GM23248 (cell line): ENCODE results near the gene AGAP1. TPM values are rescaled to one million over a fixed set of nuclear protein-coding genes. Genes with fewer than 3 reads are reported as not detected.

ENCODE experiments used
- DNase-seq: peaks from one replicate; pipeline ENCODE4 v3.0.0-alpha.2; 2015
- H2AFZ ChIP-seq: fragments of 200-600 bp; sonication (generic); 2 replicates; pipeline ENCODE4 v1.6.1; 2016; ENCODE audit warnings: antibody characterized with exemption
- H3F3A ChIP-seq: fragments of 200-600 bp; sonication (generic); 2 replicates; pipeline ENCODE4 v1.6.1; 2016; ENCODE audit warnings: mild to moderate bottlenecking, antibody characterized with exemption, mixed run types; ENCODE audit not compliant: insufficient read depth
- H3K27ac ChIP-seq: fragments of 200-600 bp; sonication (generic); 2 replicates; pipeline ENCODE4 v1.5.1; 2016; ENCODE audit warnings: mild to moderate bottlenecking
- H3K27me3 ChIP-seq: fragments of 200-600 bp; sonication (generic); replicated peaks from 2 replicates; pipeline ENCODE4 v1.6.1; 2016; ENCODE audit warnings: mild to moderate bottlenecking; ENCODE audit not compliant: insufficient read depth
- H3K36me3 ChIP-seq: fragments of 200-600 bp; sonication (generic); 2 replicates; pipeline ENCODE4 v1.6.1; 2016; ENCODE audit warnings: low read depth, mild to moderate bottlenecking
- H3K4me1 ChIP-seq: fragments of 200-600 bp; sonication (generic); 2 replicates; pipeline ENCODE4 v1.6.1; 2016; ENCODE audit warnings: mild to moderate bottlenecking; ENCODE audit not compliant: insufficient read depth
- H3K4me2 ChIP-seq: fragments of 200-600 bp; sonication (generic); one replicate; pipeline ENCODE4 v1.6.1; 2016; ENCODE audit warnings: mild to moderate bottlenecking; ENCODE audit not compliant: unreplicated experiment
- H3K4me3 ChIP-seq: fragments of 200-600 bp; sonication (generic); 2 replicates; pipeline ENCODE4 v1.5.1; 2016; ENCODE audit warnings: mild to moderate bottlenecking
- H3K79me2 ChIP-seq: fragments of 200-600 bp; sonication (generic); 2 replicates; pipeline ENCODE4 v1.6.1; 2016; ENCODE audit warnings: mild to moderate bottlenecking; ENCODE audit not compliant: insufficient read depth
- H3K9ac ChIP-seq: fragments of 200-600 bp; sonication (generic); 2 replicates; pipeline ENCODE4 v1.6.1; 2016; ENCODE audit warnings: mild to moderate bottlenecking
- H3K9me2 ChIP-seq: fragments of 200-600 bp; sonication (generic); 2 replicates; pipeline ENCODE4 v1.6.1; 2016; ENCODE audit warnings: mixed run types, mild to moderate bottlenecking, moderate library complexity; ENCODE audit not compliant: insufficient read depth
- H3K9me3 ChIP-seq: fragments of 200-600 bp; sonication (generic); one replicate; pipeline ENCODE4 v1.6.1; 2017; ENCODE audit warnings: low read depth
- H4K20me1 ChIP-seq: fragments of 200-600 bp; sonication (generic); 2 replicates; pipeline ENCODE4 v1.6.0; 2016; ENCODE audit not compliant: insufficient read depth
- EZH2 ChIP-seq: fragments of 200-600 bp; sonication (generic); IDR thresholded peaks from 2 replicates; pipeline ENCODE4 v1.6.1; 2018; ENCODE audit warnings: antibody characterized with exemption, mild to moderate bottlenecking; ENCODE audit not compliant: insufficient read depth, poor library complexity, severe bottlenecking
- EZH2phosphoT487 ChIP-seq: fragments of 200-600 bp; sonication (generic); IDR thresholded peaks from 2 replicates; pipeline ENCODE4 v1.6.1; 2018; ENCODE audit warnings: antibody characterized with exemption, moderate library complexity, mild to moderate bottlenecking, low read depth; ENCODE audit not compliant: insufficient read depth
- WGBS, 2 experiments: methylation state at CpG; one replicate each; pipeline ENCODE4 v1.1.6; 2015 to 2017; ENCODE audit warnings: low lambda C conversion rate in 2 of 2, low coverage in 1 of 2; ENCODE audit errors: missing lambda C conversion rate in 2 of 2; 5-methylcytosine and 5-hydroxymethylcytosine counted together
- in situ Hi-C: fragments of 300-500 bp; cut with MboI; formaldehyde crosslinking; loops from 2 replicates; pipeline ENCODE4 v1.15.0; 2020
- polyA plus RNA-seq: library from polyadenylated mRNA; unstranded; fragments of >200 nt; fragmentation: Nextera tagmentation; extraction: Ambion mirVana; gene quantifications from 2 replicates; pipeline ENCODE4 v1.2.1, GENCODE V29; 2016
- total RNA-seq: library from RNA; depleted of rRNA; stranded (reverse); fragments of >200 nt; shearing (Covaris generic); gene quantifications from 2 replicates; pipeline ENCODE4 v1.2.3, GENCODE V29; 2014

Gene AGAP1
- total and polyA plus RNA-seq, 2 experiments from 2014 or later = 2.2 to 9.9 TPM

- H3K27me3 ChIP-seq = no peaks in the 10 kb centered on the region
- H2AFZ ChIP-seq = no peak overlapping the region
- no peak for DNase-seq
- H3K9me3 ChIP-seq = no peaks in the 10 kb centered on the region
- no peaks in the 10 kb centered on the region for H3K9me2 ChIP-seq
- no peaks in the 10 kb centered on the region for H3F3A ChIP-seq
- no peaks in the 10 kb centered on the region for H3K79me2 ChIP-seq
- no peak overlapping the region for H3K4me3 ChIP-seq
- no peak overlapping the region for H3K9ac ChIP-seq
- H3K27ac ChIP-seq = no peak overlapping the region
- TF ChIP-seq EZH2phosphoT487 (no peak), EZH2 (no peak)
- H3K4me1 ChIP-seq = no peaks in the 10 kb centered on the region
- H3K36me3 ChIP-seq = no peaks in the 10 kb centered on the region
- no peaks in the 10 kb centered on the region for H4K20me1 ChIP-seq
- in situ Hi-C loops = no loop called here
- no peak overlapping the region for H3K4me2 ChIP-seq
- WGBS, 2 experiments = 78 to 80% methylated on average over 15 of the region's 15 CpGs
Measured at GRCh38 chr2:235877275-235877802, 383.5 kb downstream of the AGAP1 start.

GRCh38 chr2:235879116-235879515 lies 385.3 kb downstream of the AGAP1 start:
- Histone ChIP-seq H3K4me3 (no peak overlapping the region), H3K36me3 (no peaks in the 10 kb centered on the region), H3K27me3 (no peaks in the 10 kb centered on the region), H3K9me2 (no peaks in the 10 kb centered on the region), H2AFZ (no peak overlapping the region), H3K9me3 (no peaks in the 10 kb centered on the region), H3K4me1 (no peaks in the 10 kb centered on the region), H3K79me2 (no peaks in the 10 kb centered on the region), H3F3A (no peaks in the 10 kb centered on the region), H3K4me2 (no peak overlapping the region), H3K9ac (no peak overlapping the region), H4K20me1 (no peaks in the 10 kb centered on the region), H3K27ac (no peak overlapping the region)
- DNase-seq = no peak
- in situ Hi-C loops = no loop called here
- WGBS, 2 experiments = 94 to 98% methylated on average over 6 to 7 of the region's 7 CpGs
- TF ChIP-seq EZH2phosphoT487 (no peak), EZH2 (no peak)

- H4K20me1 ChIP-seq = no peaks in the 10 kb centered on the region
- WGBS, 2 experiments = 79 to 84% methylated on average over 3 of the region's 3 CpGs
- no peaks in the 10 kb centered on the region for H3K4me1 ChIP-seq
- H3K79me2 ChIP-seq = no peaks in the 10 kb centered on the region
- H3K9ac ChIP-seq = no peak overlapping the region
- in situ Hi-C loops = no loop called here
- H3K9me2 ChIP-seq = no peaks in the 10 kb centered on the region
- no peaks in the 10 kb centered on the region for H3F3A ChIP-seq
- no peak overlapping the region for H3K4me2 ChIP-seq
- no peaks in the 10 kb centered on the region for H3K27me3 ChIP-seq
- H3K27ac ChIP-seq = no peak overlapping the region
- TF ChIP-seq EZH2phosphoT487 (no peak), EZH2 (no peak)
- H3K4me3 ChIP-seq = no peak overlapping the region
- no peaks in the 10 kb centered on the region for H3K36me3 ChIP-seq
- no peak overlapping the region for H2AFZ ChIP-seq
- DNase-seq = no peak
- H3K9me3 ChIP-seq = no peaks in the 10 kb centered on the region
Measured at GRCh38 chr2:235883675-235884074, 389.8 kb downstream of the AGAP1 start.

- WGBS, 2 experiments = 95 to 100% methylated on average over 5 of the region's 5 CpGs
Measured at GRCh38 chr2:235889302-235889630, 395.4 kb downstream of the AGAP1 start.

More at GRCh38 chr2:235889302-235889630, 395.4 kb downstream of the AGAP1 start:
- H2AFZ ChIP-seq = no peak overlapping the region
- in situ Hi-C loops = no loop called here
- no peaks in the 10 kb centered on the region for H3K9me2 ChIP-seq
- H3K27me3 ChIP-seq = no peaks in the 10 kb centered on the region
- no peak overlapping the region for H3K4me2 ChIP-seq
- no peaks in the 10 kb centered on the region for H3F3A ChIP-seq
- no peak overlapping the region for H3K4me3 ChIP-seq
- H4K20me1 ChIP-seq = no peaks in the 10 kb centered on the region
- H3K36me3 ChIP-seq = no peaks in the 10 kb centered on the region
- H3K9me3 ChIP-seq = no peaks in the 10 kb centered on the region
- H3K4me1 ChIP-seq = no peaks in the 10 kb centered on the region
- no peaks in the 10 kb centered on the region for H3K79me2 ChIP-seq
- no peak for TF ChIP-seq EZH2
- TF ChIP-seq EZH2phosphoT487 = no peak
- H3K9ac ChIP-seq = no peak overlapping the region
- DNase-seq = no peak
- no peak overlapping the region for H3K27ac ChIP-seq
